SK-N-SH (cell line): Measurements from ENCODE around the gene HNF1A. TPM values are rescaled to one million over a fixed set of nuclear protein-coding genes. Genes with fewer than 3 reads are reported as not detected.

Experiments used
- CTCF ChIA-PET: fragments of 300-600, 350-600 bp; formaldehyde crosslinking; extraction: SDS; loops from one replicate; lab custom pipeline; 2021; lab: Yijun Ruan, JAX
- POLR2A ChIA-PET: fragments of 350-600 bp; sonication (Branson Sonifier 250); formaldehyde crosslinking; extraction: SDS; loops from one replicate; lab custom pipeline; 2020; ENCODE audit warnings: antibody characterized with exemption, inconsistent platforms; lab: Yijun Ruan, JAX
- DNase-seq: peaks from one replicate; pipeline ENCODE4 v3.0.0; 2012
- H2AFZ ChIP-seq: fragments of 200-600 bp; sonication (generic); 2 replicates; pipeline ENCODE4 v1.8.1; 2016; ENCODE audit warnings: antibody characterized with exemption, mild to moderate bottlenecking, low read depth
- H3F3A ChIP-seq: fragments of 200-600 bp; sonication (generic); replicated peaks from 2 replicates; pipeline ENCODE3; 2016; ENCODE audit warnings: antibody characterized with exemption, mild to moderate bottlenecking; ENCODE audit not compliant: insufficient read depth
- H3K27ac ChIP-seq, 2 experiments: fragments of 200-500 bp in 1 of 2; fragments of 200-600 bp in 1 of 2; sonication (Bioruptor generic) in 1 of 2; sonication (generic), shearing (Covaris generic) in 1 of 2; 2 replicates each; pipeline versions ENCODE4 v1.5.1 to v1.6.1; 2014 to 2016; ENCODE audit warnings: low read depth in 2 of 2, inconsistent platforms in 1 of 2, low read length in 1 of 2, mild to moderate bottlenecking in 1 of 2, mixed read lengths in 1 of 2
- H3K27me3 ChIP-seq: fragments of 200-600 bp; sonication (generic), shearing (Covaris generic); 2 replicates; pipeline ENCODE4 v1.6.1; 2016; ENCODE audit warnings: mixed run types; ENCODE audit not compliant: insufficient read depth
- H3K36me3 ChIP-seq, 2 experiments: fragments of 200-500 bp in 1 of 2; fragments of 200-600 bp in 1 of 2; sonication (Bioruptor generic) in 1 of 2; sonication (generic) in 1 of 2; replicated peaks in 1 of 2; 2 replicates each; pipeline versions ENCODE3 to v1.5.1; 2014 to 2016; ENCODE audit warnings: low read length in 1 of 2, mild to moderate bottlenecking in 1 of 2; ENCODE audit not compliant: insufficient read depth in 2 of 2, control insufficient read depth in 1 of 2
- H3K4me1 ChIP-seq, 2 experiments: fragments of 200-500 bp in 1 of 2; fragments of 200-600 bp in 1 of 2; sonication (Bioruptor generic) in 1 of 2; sonication (generic), shearing (Covaris generic) in 1 of 2; 2 replicates each; pipeline versions ENCODE4 v1.5.1 to v1.6.1; 2014 to 2016; ENCODE audit warnings: low read depth in 1 of 2, low read length in 1 of 2, mixed run types in 1 of 2; ENCODE audit not compliant: insufficient read depth in 2 of 2, control insufficient read depth in 1 of 2
- H3K4me2 ChIP-seq: fragments of 200-600 bp; sonication (generic), shearing (Covaris generic); 2 replicates; pipeline ENCODE4 v1.6.1; 2017; ENCODE audit warnings: mixed run types
- H3K4me3 ChIP-seq, 2 experiments: fragments of 200-500 bp in 1 of 2; fragments of 200-600 bp in 1 of 2; sonication (Bioruptor generic) in 1 of 2; sonication (generic), shearing (Covaris generic) in 1 of 2; 2 replicates each; pipeline versions ENCODE4 v1.5.1 to v1.8.1; 2014 to 2016; ENCODE audit warnings: low read depth in 2 of 2, inconsistent platforms in 1 of 2, low read length in 1 of 2, mild to moderate bottlenecking in 1 of 2, mixed read lengths in 1 of 2, moderate library complexity in 1 of 2
- H3K79me2 ChIP-seq: fragments of 200-600 bp; sonication (generic); 2 replicates; pipeline ENCODE4 v1.8.1; 2017; ENCODE audit warnings: mild to moderate bottlenecking; ENCODE audit not compliant: insufficient read depth
- H3K9ac ChIP-seq: fragments of 200-600 bp; sonication (generic); 2 replicates; pipeline ENCODE4 v1.6.1; 2017; ENCODE audit warnings: mixed run types
- H3K9me2 ChIP-seq: fragments of 200-600 bp; sonication (generic); 2 replicates; pipeline ENCODE4 v1.6.1; 2017; ENCODE audit warnings: mixed run types
- H3K9me3 ChIP-seq: fragments of 200-600 bp; sonication (generic); 2 replicates; pipeline ENCODE4 v1.6.1; 2017; ENCODE audit warnings: mixed run types, mild to moderate bottlenecking, moderate library complexity
- H4K20me1 ChIP-seq: fragments of 200-600 bp; sonication (generic); 2 replicates; pipeline ENCODE4 v1.6.1; 2017; ENCODE audit warnings: mild to moderate bottlenecking, mixed run types; ENCODE audit not compliant: insufficient read depth
- CHD2 ChIP-seq: fragments of 150-350 bp; IDR thresholded peaks from 2 replicates; pipeline ENCODE4 v1.6.1; 2018; ENCODE audit warnings: low read length; ENCODE audit not compliant: partially characterized antibody
- FOXM1 ChIP-seq: IDR thresholded peaks from 2 replicates; pipeline ENCODE4 v1.4.0; 2012; ENCODE audit warnings: low read depth, mild to moderate bottlenecking
- GABPA ChIP-seq: IDR thresholded peaks from 2 replicates; pipeline ENCODE4 v1.4.0; 2012; ENCODE audit warnings: low read depth, mild to moderate bottlenecking
- JUND ChIP-seq: IDR thresholded peaks from 2 replicates; pipeline ENCODE4 v1.4.0; 2012
- MEF2A ChIP-seq: IDR thresholded peaks from 2 replicates; pipeline ENCODE4 v1.4.0; 2012; ENCODE audit warnings: low read depth, borderline replicate concordance
- MXI1 ChIP-seq: IDR thresholded peaks from 2 replicates; pipeline ENCODE4 v1.6.1; 2012; ENCODE audit warnings: mild to moderate bottlenecking, low read depth, low read length, improper control_type of control experiment
- POLR2AphosphoS5 ChIP-seq: IDR thresholded peaks from 2 replicates; pipeline ENCODE4 v1.6.1; 2012; ENCODE audit warnings: low read depth, low read length
- RAD21 ChIP-seq: IDR thresholded peaks from 2 replicates; pipeline ENCODE4 v1.6.1; 2012; ENCODE audit warnings: mild to moderate bottlenecking, low read length
- RCOR1 ChIP-seq: fragments of 150-350 bp; IDR thresholded peaks from 2 replicates; pipeline ENCODE4 v1.6.1; 2017; ENCODE audit warnings: antibody characterized with exemption, low read length
- RFX5 ChIP-seq: IDR thresholded peaks from 2 replicates; pipeline ENCODE4 v1.6.1; 2012; ENCODE audit warnings: mild to moderate bottlenecking, improper control_type of control experiment, low read length
- RXRA ChIP-seq: IDR thresholded peaks from 2 replicates; pipeline ENCODE4 v1.4.0; 2012; ENCODE audit warnings: low read depth, mild to moderate bottlenecking, borderline replicate concordance
- TAF1 ChIP-seq: IDR thresholded peaks from 2 replicates; pipeline ENCODE4 v1.6.1; 2012; ENCODE audit warnings: low read depth, mild to moderate bottlenecking, low read length, moderate library complexity, borderline replicate concordance
- USF1 ChIP-seq: IDR thresholded peaks from 2 replicates; pipeline ENCODE4 v1.4.0; 2012; ENCODE audit warnings: low read depth, borderline replicate concordance
- USF2 ChIP-seq: fragments of 150-350 bp; IDR thresholded peaks from 2 replicates; pipeline ENCODE4 v1.6.1; 2017; ENCODE audit warnings: antibody characterized with exemption, low read length, low read depth, borderline replicate concordance
- YY1 ChIP-seq: IDR thresholded peaks from 2 replicates; pipeline ENCODE4 v1.4.0; 2012; ENCODE audit warnings: low read depth, mild to moderate bottlenecking
- WGBS: methylation state at CpG from one replicate; pipeline ENCODE4 v1.1.6; 2017; ENCODE audit warnings: low lambda C conversion rate; 5-methylcytosine and 5-hydroxymethylcytosine counted together
- polyA plus RNA-seq, 3 experiments: library from polyadenylated mRNA; depleted of rRNA; stranded (reverse); fragments of >200 nt; gene quantifications; 2 replicates each; pipeline ENCODE4 v1.2.3, GENCODE V29; 2012

The HNF1A gene
- polyA plus RNA-seq, 1 of the 3 experiments (the other 2 are of a cell fraction), result not detected

GRCh38 chr12:120941846-120942405, 36.4 kb upstream of the HNF1A start:
- Histone ChIP-seq H3K9me3 (no peaks in the 10 kb centered on the region), H3K4me3 (no peak overlapping the region), H3K36me3 (no peaks in the 10 kb centered on the region), H3K27ac (no peak overlapping the region), H3K9ac (no peak overlapping the region), H3K9me2 (no peaks in the 10 kb centered on the region), H3K4me1 (no peaks in the 10 kb centered on the region), H3K79me2 (no peaks in the 10 kb centered on the region), H3K27me3 (no peaks in the 10 kb centered on the region; the same call in 1 of the 2 replicates), H2AFZ (no peak overlapping the region), H3K4me2 (no peak overlapping the region), H3F3A (no peaks in the 10 kb centered on the region), H4K20me1 (no peaks in the 10 kb centered on the region)
- DNase-seq, result no peak
- no peak for TF ChIP-seq JUND
- TF ChIP-seq TAF1, result no peak
- TF ChIP-seq GABPA, result no peak
- TF ChIP-seq CHD2, result no peak
- TF ChIP-seq FOXM1, result no peak
- no peak for TF ChIP-seq YY1
- no peak for TF ChIP-seq RCOR1
- no peak for TF ChIP-seq MXI1
- TF ChIP-seq POLR2AphosphoS5, result no peak
- no peak for TF ChIP-seq USF1
- TF ChIP-seq RAD21, result no peak
- no peak for TF ChIP-seq RXRA
- no peak for TF ChIP-seq USF2
- ChIA-PET CTCF (interaction anchor here (1.3 to 1.6 kb wide), 2 partner anchors 30 to 152 kb away, joined by 3 to 7 read pairs; no protein-coding TSS in a partner anchor), POLR2A (no interaction called here)
- 26% methylated on average over 3 of the region's 3 CpGs for WGBS

- Histone ChIP-seq H3K27ac (no peak overlapping the region), H3K27me3 (no peaks in the 10 kb centered on the region; the same call in 1 of the 2 replicates)
- POLR2A ChIA-PET, result no interaction called here
- no peak for TF ChIP-seq RFX5
- TF ChIP-seq FOXM1, result no peak
- TF ChIP-seq RAD21, result no peak
- no peak for TF ChIP-seq MEF2A
- TF ChIP-seq, all 33 proteins: peak for 0
- Histone ChIP-seq H3K9me3 (no peaks in the 10 kb centered on the region), H3K4me1 (no peaks in the 10 kb centered on the region), H3K79me2 (no peaks in the 10 kb centered on the region), H3K4me2 (no peak overlapping the region), H3F3A (no peaks in the 10 kb centered on the region), H3K36me3 (no peaks in the 10 kb centered on the region), H3K9ac (no peak overlapping the region), H4K20me1 (no peaks in the 10 kb centered on the region), H2AFZ (no peak overlapping the region), H3K9me2 (no peaks in the 10 kb centered on the region), H3K4me3 (no peak overlapping the region)
- CTCF ChIA-PET, result interaction anchor here (0.7 to 2.0 kb wide), 11 partner anchors 8 to 342 kb away, joined by 3 to 6 read pairs (median 4); no protein-coding TSS in a partner anchor
- WGBS, result 87% methylated on average over 3 of the region's 3 CpGs
- DNase-seq, result no peak
Measured at GRCh38 chr12:120943482-120943881, 34.9 kb upstream of the HNF1A start.
